LNCaP clone FGC (cell line): ENCODE data around the gene BPIFB1.
A peak's percentile ranks its signal among the peaks of the same experiment; 100 is the strongest.

ENCODE experiments used
- DNase-seq: peaks from one replicate; pipeline ENCODE4 v3.0.0-alpha.2; 2011; ENCODE audit warnings: low read depth
- H3K4me3 ChIP-seq: 2 replicates; pipeline ENCODE4 v1.5.1; 2011; ENCODE audit warnings: mild to moderate bottlenecking, low read depth, low read length, control low read depth
- CTCF ChIP-seq: IDR thresholded peaks from 2 replicates; pipeline ENCODE4 v1.5.1; 2012; ENCODE audit warnings: mild to moderate bottlenecking; ENCODE audit not compliant: control insufficient read depth, insufficient read depth; ENCODE audit errors: extremely low read depth

BPIFB1 gene

GRCh38 chr20:33291416-33291815, 8.4 kb downstream of the BPIFB1 start:
- TF ChIP-seq CTCF, result no peak
- H3K4me3 ChIP-seq, result no peak overlapping the region
- no peak for DNase-seq

GRCh38 chr20:33291830-33292355, 8.9 kb downstream of the BPIFB1 start:
- peak; percentile 86 for TF ChIP-seq CTCF
- DNase-seq, result peak; percentile 7
- no peak overlapping the region for H3K4me3 ChIP-seq

- DNase-seq, result no peak
- H3K4me3 ChIP-seq, result no peak overlapping the region
- TF ChIP-seq CTCF, result no peak
These were observed 13.2 kb downstream of the BPIFB1 start for GRCh38 chr20:33296206-33296605.

GRCh38 chr20:33298391-33298790, 15.4 kb downstream of the BPIFB1 start:
- H3K4me3 ChIP-seq, result no peak overlapping the region
- no peak for TF ChIP-seq CTCF
- no peak for DNase-seq

GRCh38 chr20:33299111-33299603, 16.1 kb downstream of the BPIFB1 start:
- peak; percentile 92 for TF ChIP-seq CTCF
- peak; percentile 4 for DNase-seq
- no peak overlapping the region for H3K4me3 ChIP-seq

- H3K4me3 ChIP-seq, result no peak overlapping the region
- no peak for DNase-seq
- TF ChIP-seq CTCF, result no peak
These were observed 18.3 kb downstream of the BPIFB1 start for GRCh38 chr20:33301192-33301930.
